K562 (cell line): ENCODE results near the gene MYH2. TPM values are rescaled to one million over a fixed set of nuclear protein-coding genes. Genes with fewer than 3 reads are reported as not detected.

Experiments
- ATAC-seq: fragments of 200-7000 bp; cut with Tn5 transposase; 3 replicates; pipeline ENCODE4 v1.9.1; 2020; ENCODE audit warnings: moderate library complexity
- BruUV-seq: library from RNA; stranded (reverse); fragments of 400-500 nt; replicated peaks from 2 replicates; lab custom pipeline; 2021; lab: Mats Ljungman, UMichigan
- CTCF ChIA-PET: fragments of 300-600 bp; formaldehyde crosslinking; extraction: SDS; loops from one replicate; lab custom pipeline; 2021; ENCODE audit warnings: low intra/inter-chr PET ratio; lab: Yijun Ruan, JAX
- POLR2A ChIA-PET: fragments of 300-600, 350-650 bp; sonication (Branson Sonifier 250); formaldehyde crosslinking; extraction: SDS; loops from one replicate; lab custom pipeline; 2021; ENCODE audit warnings: antibody characterized with exemption, inconsistent platforms; lab: Yijun Ruan, JAX
- DNase-seq, 4 experiments: peaks; one replicate each; pipeline versions ENCODE4 v3.0.0 to v3.0.0-alpha.2; 2011 to 2018; ENCODE audit warnings: low spot score in 3 of 4, mixed read lengths in 3 of 4; ENCODE audit errors: extremely low read depth in 1 of 4
- FAIRE-seq: peaks from 2 replicates; lab custom pipeline; 2011; peaks lifted over from hg19 to GRCh38; lab: Jason Lieb, UNC
- H2AFZ ChIP-seq: 2 replicates; pipeline ENCODE4 v1.6.0; 2011; ENCODE audit warnings: low read depth, low read length, control low read depth, inconsistent platforms
- H3K27ac ChIP-seq: fragments of 200-600 bp; 3 replicates; pipeline ENCODE4 v1.8.0; 2011; ENCODE audit warnings: low read depth, mild to moderate bottlenecking, control low read depth, inconsistent platforms, low read length, moderate library complexity, mixed read lengths; ENCODE audit errors: extremely low read depth
- H3K27me3 ChIP-seq, 2 experiments: fragments of 300-600 bp in 1 of 2; 2 replicates in 1 of 2; 3 replicates in 1 of 2; pipeline versions ENCODE4 v1.6.0 to v1.8.0; 2011; ENCODE audit warnings: inconsistent platforms in 2 of 2, low read length in 2 of 2, mild to moderate bottlenecking in 1 of 2, mixed read lengths in 1 of 2, moderate library complexity in 1 of 2; ENCODE audit not compliant: control insufficient read depth in 2 of 2, insufficient read depth in 2 of 2
- H3K36me3 ChIP-seq: fragments of 300-600 bp; 3 replicates; pipeline ENCODE4 v1.8.0; 2011; ENCODE audit warnings: mild to moderate bottlenecking, low read length, inconsistent platforms; ENCODE audit not compliant: control insufficient read depth, insufficient read depth
- H3K4me1 ChIP-seq, 2 experiments: fragments of 200-600 bp in 1 of 2; replicated peaks in 1 of 2; 2 replicates in 1 of 2; 3 replicates in 1 of 2; pipeline versions ENCODE4 v1.5.1 to v1.8.0; 2011; ENCODE audit warnings: inconsistent platforms in 2 of 2, low read length in 2 of 2, mild to moderate bottlenecking in 1 of 2, mixed read lengths in 1 of 2, moderate library complexity in 1 of 2; ENCODE audit not compliant: control insufficient read depth in 2 of 2, insufficient read depth in 2 of 2
- H3K4me2 ChIP-seq: 2 replicates; pipeline ENCODE4 v1.6.1; 2011; ENCODE audit warnings: low read length, control low read depth, inconsistent platforms, mixed read lengths; ENCODE audit not compliant: insufficient read depth
- H3K4me3 ChIP-seq: fragments of 200-600 bp; sonication (generic), shearing (Covaris generic); 2 replicates; pipeline ENCODE4 v1.5.1; 2016; ENCODE audit warnings: control low read depth, inconsistent platforms
- H3K79me2 ChIP-seq: fragments of 200-600 bp; 3 replicates; pipeline ENCODE4 v1.8.0; 2011; ENCODE audit warnings: low read length, inconsistent platforms; ENCODE audit not compliant: control insufficient read depth, insufficient read depth
- H3K9ac ChIP-seq, 2 experiments: 2 replicates each; pipeline versions ENCODE4 v1.6.0 to v1.6.1; 2011; ENCODE audit warnings: low read depth in 2 of 2, low read length in 2 of 2, control low read depth in 1 of 2, inconsistent platforms in 1 of 2, mild to moderate bottlenecking in 1 of 2, mixed read lengths in 1 of 2; ENCODE audit not compliant: insufficient read depth in 1 of 2
- H3K9me1 ChIP-seq: one replicate; pipeline ENCODE4 v1.6.0; 2011; ENCODE audit warnings: inconsistent platforms, mild to moderate bottlenecking, low read length, moderate library complexity; ENCODE audit not compliant: control insufficient read depth, insufficient read depth
- H3K9me3 ChIP-seq: replicated peaks from 2 replicates; pipeline ENCODE4 v1.5.1; 2011; ENCODE audit warnings: low read depth, low read length, inconsistent platforms; ENCODE audit not compliant: control insufficient read depth, insufficient read depth
- H4K20me1 ChIP-seq: replicated peaks from 2 replicates; pipeline ENCODE4 v1.6.1; 2011; ENCODE audit warnings: low read length, inconsistent platforms, mixed read lengths; ENCODE audit not compliant: control insufficient read depth, insufficient read depth
- HDAC1 ChIP-seq, 2 experiments: fragments of 450-650 bp; IDR thresholded peaks; 2 replicates each; pipeline ENCODE4 v1.6.1; 2016 to 2017; ENCODE audit warnings: inconsistent platforms in 1 of 2, mild to moderate bottlenecking in 1 of 2, moderate library complexity in 1 of 2
- JUND ChIP-seq, 2 experiments: IDR thresholded peaks; 2 replicates in 1 of 2; 3 replicates in 1 of 2; pipeline ENCODE4 v1.6.1; 2011; ENCODE audit warnings: borderline replicate concordance in 2 of 2, low read depth in 2 of 2, low read length in 2 of 2, improper control_type of control experiment in 1 of 2, missing biosample characterization in 1 of 2, missing genetic modification characterization in 1 of 2, missing genetic modification reagents in 1 of 2
- MEF2D ChIP-seq: conservative IDR thresholded peaks from 2 replicates; pipeline ENCODE4 v1.6.1; 2016; ENCODE audit warnings: low read depth, missing genetic modification characterization, missing compliant biosample characterization
- SMAD4 ChIP-seq: fragments of 250-450 bp; sonication (Bioruptor Pico); conservative IDR thresholded peaks from 2 replicates; pipeline ENCODE4 v1.8.0; 2021; ENCODE audit warnings: inconsistent platforms, mild to moderate bottlenecking, moderate library complexity
- TCF3 ChIP-seq: sonication (generic); formaldehyde crosslinking; IDR thresholded peaks from 2 replicates; pipeline ENCODE4 v1.4.0; 2020; ENCODE audit warnings: mild to moderate bottlenecking, missing genetic modification reagents
- TEAD4 ChIP-seq, 2 experiments: sonication (generic) in 1 of 2; formaldehyde crosslinking in 1 of 2; IDR thresholded peaks; 2 replicates each; pipeline versions ENCODE4 v1.6.1 to v1.8.0; 2012 to 2022; ENCODE audit warnings: borderline replicate concordance in 1 of 2, inconsistent platforms in 1 of 2, low read length in 1 of 2, mild to moderate bottlenecking in 1 of 2, missing genetic modification reagents in 1 of 2
- ZNF174 ChIP-seq: fragments of 250-450 bp; sonication (Bioruptor Pico); IDR thresholded peaks from 2 replicates; pipeline ENCODE4 v1.4.0; 2020; ENCODE audit warnings: mild to moderate bottlenecking
- ZNF184 ChIP-seq: sonication (generic); formaldehyde crosslinking; IDR thresholded peaks from 2 replicates; pipeline ENCODE4 v1.5.0; 2020; ENCODE audit warnings: missing genetic modification reagents
- ZNF766 ChIP-seq: fragments of 200-800 bp; sonication (Bioruptor generic); conservative IDR thresholded peaks from 2 replicates; pipeline ENCODE4 v1.6.1; 2016; ENCODE audit warnings: missing genetic modification characterization, missing compliant biosample characterization
- WGBS: fragments of 100-300 bp; shearing (Covaris generic); methylation state at CpG from one replicate; pipeline ENCODE4 v1.1.6; 2016; ENCODE audit warnings: low coverage, mixed read lengths; ENCODE audit not compliant: insufficient coverage; ENCODE audit errors: missing lambda C conversion rate; 5-methylcytosine and 5-hydroxymethylcytosine counted together
- in situ Hi-C: fragments of 300-500 bp; cut with MboI; formaldehyde crosslinking; loops from 4 replicates; pipeline ENCODE4 v1.15.0; 2018; ENCODE audit warnings: inconsistent platforms, mixed read lengths
- intact Hi-C: fragments of 100-400 bp; cut with micrococcal nuclease; formaldehyde crosslinking; loops from 2 replicates; pipeline ENCODE4 v1.14.2; 2022
- polyA plus RNA-seq, 8 experiments: library from polyadenylated mRNA; depleted of rRNA in 4 of 8; stranded (reverse) in 5 of 8; unstranded in 3 of 8; fragments of >200 nt; fragmentation: Nextera tagmentation in 2 of 8; fragmentation: Illumina TruSeq in 1 of 8; extraction: Ambion mirVana in 2 of 8; extraction: Trizol in 1 of 8; gene quantifications; 2 replicates each; pipeline versions ENCODE4 v1.2.1 to v1.2.3, GENCODE V29; 2011 to 2014; ENCODE audit warnings: inconsistent platforms in 1 of 8, missing spikeins in 1 of 8
- total RNA-seq, 7 experiments: library from RNA; depleted of rRNA in 6 of 7; stranded (reverse); fragments of >200 nt in 6 of 7; fragmentation: Illumina TruSeq in 2 of 7; extraction: Trizol in 2 of 7; gene quantifications; 2 replicates each; pipeline versions ENCODE4 v1.2.1 to v1.2.3, GENCODE V29; 2011 to 2021; ENCODE audit warnings: low replicate concordance in 1 of 7
- TF ChIP-seq, protein P1 (sequence below), 2 experiments: fragments of 250-450 bp in 1 of 2; fragments of 450-650 bp in 1 of 2; sonication (Bioruptor Pico) in 1 of 2; IDR thresholded peaks; 2 replicates each; pipeline versions ENCODE4 v1.6.1 to v1.8.0; 2016 to 2021; ENCODE audit warnings: mild to moderate bottlenecking in 2 of 2, moderate library complexity in 2 of 2, missing compliant biosample characterization in 1 of 2, missing genetic modification characterization in 1 of 2
- TF ChIP-seq, protein P2 (sequence below): fragments of 450-650 bp; IDR thresholded peaks from 2 replicates; pipeline ENCODE4 v1.6.1; 2016

The MYH2 gene
- total and polyA plus RNA-seq, 9 of the 15 experiments (the other 6 are each of a cell fraction or from before 2014, with no cell fraction given) = not detected

DNA sequence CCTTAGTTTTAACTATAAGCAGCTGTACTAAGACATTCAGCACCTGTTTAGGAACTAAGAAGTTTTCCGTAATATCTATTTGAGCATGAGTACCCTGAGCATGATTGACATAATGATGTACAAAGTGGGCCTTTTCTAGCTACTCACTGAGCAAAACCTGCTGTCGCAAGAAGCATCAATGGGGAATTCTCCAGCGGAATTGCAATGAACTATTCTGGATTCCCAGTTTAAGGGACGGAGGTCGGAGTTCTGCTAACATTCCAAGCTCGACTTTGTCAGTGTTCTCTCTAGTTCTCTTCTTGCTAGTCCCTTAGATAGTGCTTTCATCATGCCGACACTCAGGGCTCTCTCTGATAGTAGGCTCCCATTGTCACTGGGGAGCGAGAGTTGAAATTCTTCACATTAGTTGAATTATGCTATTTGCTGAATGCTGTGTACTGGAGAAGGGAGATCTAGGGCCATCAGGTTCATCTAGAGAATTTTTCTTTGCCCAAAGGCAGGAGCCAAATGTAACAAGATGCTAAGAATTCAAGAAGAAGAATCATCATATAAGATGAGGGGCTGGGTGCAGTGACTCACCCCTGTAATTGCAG is 40.2 kb upstream of the MYH2 start:
- no peak overlapping the region for H3K4me3 ChIP-seq
- FAIRE-seq = no peak
- H3K79me2 ChIP-seq = no peaks in the 10 kb centered on the region
- H3K9me1 ChIP-seq = no peaks in the 10 kb centered on the region
- ChIA-PET CTCF (no interaction called here), POLR2A (no interaction called here)
- TF ChIP-seq MEF2D (tag) = no peak
- no peak for TF ChIP-seq HDAC1 (IDR thresholded peaks at IDR 0.05)
- no peak for TF ChIP-seq ZNF174 (CRISPR knock-in tag)
- TF ChIP-seq TCF3 (CRISPR knock-in tag) = no peak
- no peak for TF ChIP-seq TEAD4 (IDR thresholded peaks at IDR 0.05; ENCODE audit: low read length)
- TF ChIP-seq TEAD4 (CRISPR knock-in tag; IDR thresholded peaks at IDR 0.05; ENCODE audit: borderline replicate concordance) = no peak
- H3K4me2 ChIP-seq = no peak overlapping the region
- H3K27me3 ChIP-seq = no peaks in the 10 kb centered on the region; a peak in 1 of 5 replicates
- no peak for ATAC-seq
- no peak overlapping the region for H3K27ac ChIP-seq
- BruUV-seq = no TSS peak
- no peak overlapping the region for H2AFZ ChIP-seq
- no peaks in the 10 kb centered on the region for H3K4me1 ChIP-seq
- intact Hi-C loops = no loop called here
- WGBS = 1% methylated on average over 7 of the region's 8 CpGs
- in situ Hi-C loops = no loop called here
- no peaks in the 10 kb centered on the region for H3K36me3 ChIP-seq
- no peak overlapping the region for H3K9ac ChIP-seq
- DNase-seq = no peak
- H4K20me1 ChIP-seq = no peaks in the 10 kb centered on the region
- no peaks in the 10 kb centered on the region for H3K9me3 ChIP-seq

DNA sequence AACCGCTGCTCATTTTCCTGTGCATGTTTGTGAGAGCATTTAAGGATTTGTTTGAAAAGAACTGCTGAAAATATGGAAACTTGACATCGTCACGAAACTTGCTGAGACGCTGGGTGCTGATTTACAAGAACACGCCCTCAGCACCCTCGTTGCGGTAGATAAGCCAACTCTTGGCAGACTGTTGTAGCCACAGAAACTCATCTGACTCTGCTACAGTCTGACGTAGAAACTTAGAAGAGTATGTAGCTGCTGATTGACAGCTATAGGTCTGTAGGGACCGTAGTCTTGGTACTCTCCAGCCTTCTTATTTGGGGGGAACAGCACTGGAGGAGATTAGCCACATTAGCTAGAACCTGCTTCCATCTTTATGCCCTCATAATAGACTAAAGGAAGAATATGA is 36.1 kb upstream of the MYH2 start:
- Histone ChIP-seq H3K27ac (no peak overlapping the region), H4K20me1 (no peaks in the 10 kb centered on the region), H3K79me2 (no peaks in the 10 kb centered on the region), H3K4me2 (no peak overlapping the region), H3K9ac (no peak overlapping the region), H3K9me3 (no peaks in the 10 kb centered on the region), H3K36me3 (no peaks in the 10 kb centered on the region), H2AFZ (no peak overlapping the region), H3K9me1 (no peaks in the 10 kb centered on the region), H3K27me3 (no peaks in the 10 kb centered on the region; a peak in 1 of 5 replicates), H3K4me1 (no peaks in the 10 kb centered on the region), H3K4me3 (no peak overlapping the region)
- FAIRE-seq (no peak), DNase-seq (peak in 2 of 4 experiments; percentile 5 to 14), ATAC-seq (no peak)
- POLR2A ChIA-PET = no interaction called here
- intact Hi-C loops (no loop called here), in situ Hi-C loops (no loop called here)
- CTCF ChIA-PET = interaction anchor here (0.7 kb wide), 1 partner anchor 347 kb away, joined by 3 read pairs; no protein-coding TSS in a partner anchor
- 0% methylated on average over 9 of the region's 9 CpGs for WGBS
- BruUV-seq = no TSS peak
- TF ChIP-seq, protein P1, sequence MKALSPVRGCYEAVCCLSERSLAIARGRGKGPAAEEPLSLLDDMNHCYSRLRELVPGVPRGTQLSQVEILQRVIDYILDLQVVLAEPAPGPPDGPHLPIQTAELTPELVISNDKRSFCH (CRISPR knock-in tag; IDR thresholded peaks at IDR 0.05) = no peak
- TF ChIP-seq, protein P1 (tag; IDR thresholded peaks at IDR 0.05) = no peak
- TF ChIP-seq JUND (IDR thresholded peaks at IDR 0.05; ENCODE audit: borderline replicate concordance, low read depth, low read length) (no peak), JUND (tag; IDR thresholded peaks at IDR 0.05; ENCODE audit: borderline replicate concordance, low read depth, low read length) (no peak), ZNF766 (CRISPR knock-in tag) (peak; percentile 57; the same call in 1 of the 2 replicates), ZNF184 (no peak), SMAD4 (CRISPR knock-in tag) (no peak)
- TF ChIP-seq, protein P2, sequence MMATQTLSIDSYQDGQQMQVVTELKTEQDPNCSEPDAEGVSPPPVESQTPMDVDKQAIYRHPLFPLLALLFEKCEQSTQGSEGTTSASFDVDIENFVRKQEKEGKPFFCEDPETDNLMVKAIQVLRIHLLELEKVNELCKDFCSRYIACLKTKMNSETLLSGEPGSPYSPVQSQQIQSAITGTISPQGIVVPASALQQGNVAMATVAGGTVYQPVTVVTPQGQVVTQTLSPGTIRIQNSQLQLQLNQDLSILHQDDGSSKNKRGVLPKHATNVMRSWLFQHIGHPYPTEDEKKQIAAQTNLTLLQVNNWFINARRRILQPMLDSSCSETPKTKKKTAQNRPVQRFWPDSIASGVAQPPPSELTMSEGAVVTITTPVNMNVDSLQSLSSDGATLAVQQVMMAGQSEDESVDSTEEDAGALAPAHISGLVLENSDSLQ = peak; percentile 73
